GM19467 (cell line): Measurements from ENCODE around the gene TOP2B.

Experiments used
- ATAC-seq: cut with Tn5 transposase; IDR thresholded peaks from one replicate; pipeline ENCODE4 v1.9.1; 2021; ENCODE audit warnings: mild to moderate bottlenecking, moderate library complexity; ENCODE audit not compliant: unreplicated experiment

TOP2B gene

GRCh38 chr3:25566358-25566920 is 98.3 kb downstream of the TOP2B start:
- ATAC-seq, result no peak

GRCh38 chr3:25565807-25566206 is 98.9 kb downstream of the TOP2B start:
- no peak for ATAC-seq

- ATAC-seq, result no peak
Measured at GRCh38 chr3:25564075-25564474, 100.6 kb downstream of the TOP2B start.

- ATAC-seq, result no peak
Measured at GRCh38 chr3:25563601-25564000, 101.1 kb downstream of the TOP2B start.

DNA sequence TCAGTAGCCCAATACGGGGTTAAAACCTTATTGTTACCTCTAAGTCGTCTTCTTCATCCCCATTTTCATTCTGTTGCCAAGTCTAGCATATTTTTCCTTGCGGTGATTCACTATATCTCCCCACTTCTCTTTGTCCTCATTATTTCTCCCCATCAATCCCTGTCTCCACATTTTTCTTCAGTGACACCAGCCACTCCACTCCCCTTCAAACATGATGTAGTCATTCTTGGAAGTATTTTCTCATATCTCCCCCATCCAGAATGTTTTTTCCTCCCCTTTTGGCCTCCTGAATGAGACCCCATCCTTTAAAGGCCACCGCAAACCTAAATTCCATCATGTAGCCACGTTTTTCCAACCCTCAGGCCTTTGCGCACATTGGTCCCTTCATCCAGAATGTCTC is 105.9 kb downstream of the TOP2B start:
- ATAC-seq, result no peak

DNA sequence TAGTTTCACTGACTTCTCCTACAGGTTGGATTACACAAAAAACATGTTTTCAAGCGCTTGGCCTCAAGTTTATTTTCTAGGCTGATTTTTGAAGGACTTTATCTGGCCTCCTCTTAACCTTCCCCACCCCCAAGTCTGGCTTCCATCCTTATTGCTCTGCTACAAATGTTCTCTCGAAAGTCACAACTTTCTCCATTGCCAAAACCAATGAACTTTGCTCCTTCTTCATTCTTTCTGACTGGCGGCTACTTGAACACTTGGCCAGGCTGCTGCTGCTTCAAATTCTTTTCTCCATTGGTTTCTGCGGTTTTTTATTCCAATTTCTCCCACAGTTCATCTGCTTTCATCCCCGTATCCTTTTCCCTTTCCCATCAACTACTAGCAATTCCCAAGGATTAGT is 106.6 kb downstream of the TOP2B start:
- ATAC-seq, result no peak

DNA sequence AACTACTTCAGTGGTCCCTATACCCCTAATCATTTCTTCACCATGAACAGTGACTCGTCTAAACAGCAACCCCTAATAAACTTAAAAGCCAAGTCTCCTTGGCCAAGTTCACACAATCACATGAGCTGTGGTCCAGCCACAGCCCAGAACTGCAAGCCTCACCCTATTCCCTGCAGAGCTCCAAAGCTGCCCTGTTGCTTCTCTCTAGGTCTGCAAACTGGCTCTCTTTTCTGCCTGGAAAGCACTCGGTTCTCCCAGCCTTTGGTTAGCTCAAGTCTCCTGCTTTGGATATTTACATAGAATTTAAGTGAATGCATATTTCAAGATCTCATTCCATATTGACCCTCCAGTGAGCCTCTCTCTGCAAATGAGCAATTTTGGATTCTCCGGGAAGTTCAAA is 107.0 kb downstream of the TOP2B start:
- ATAC-seq, result no peak

- ATAC-seq, result no peak
Measured at GRCh38 chr3:25556447-25556846, 108.3 kb downstream of the TOP2B start.

GRCh38 chr3:25555695-25556437 is 108.8 kb downstream of the TOP2B start:
- ATAC-seq, result no peak

GRCh38 chr3:25554376-25554775 is 110.3 kb downstream of the TOP2B start:
- no peak for ATAC-seq

DNA sequence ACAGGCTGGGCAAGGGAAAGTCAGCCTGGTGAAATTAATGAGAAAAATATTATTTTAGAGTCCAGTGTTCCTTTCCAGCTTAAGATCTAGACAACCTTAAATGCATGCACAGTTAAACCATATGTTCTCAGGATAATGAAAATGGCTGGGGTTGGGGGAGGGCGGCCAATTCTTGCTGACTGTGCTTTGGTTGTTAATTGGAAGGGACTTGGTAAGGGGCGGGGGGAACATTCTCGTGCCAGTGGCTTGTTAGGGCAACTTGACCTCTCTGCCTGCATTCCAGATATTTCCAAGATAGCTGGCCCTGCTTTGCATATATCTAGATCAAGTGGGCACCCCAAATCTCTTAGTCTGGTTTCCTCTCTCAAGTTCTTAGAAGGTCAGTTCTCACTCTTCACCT is 112.5 kb downstream of the TOP2B start:
- no peak for ATAC-seq

- ATAC-seq, result no peak
Measured at GRCh38 chr3:25548836-25549235, 115.9 kb downstream of the TOP2B start.

DNA sequence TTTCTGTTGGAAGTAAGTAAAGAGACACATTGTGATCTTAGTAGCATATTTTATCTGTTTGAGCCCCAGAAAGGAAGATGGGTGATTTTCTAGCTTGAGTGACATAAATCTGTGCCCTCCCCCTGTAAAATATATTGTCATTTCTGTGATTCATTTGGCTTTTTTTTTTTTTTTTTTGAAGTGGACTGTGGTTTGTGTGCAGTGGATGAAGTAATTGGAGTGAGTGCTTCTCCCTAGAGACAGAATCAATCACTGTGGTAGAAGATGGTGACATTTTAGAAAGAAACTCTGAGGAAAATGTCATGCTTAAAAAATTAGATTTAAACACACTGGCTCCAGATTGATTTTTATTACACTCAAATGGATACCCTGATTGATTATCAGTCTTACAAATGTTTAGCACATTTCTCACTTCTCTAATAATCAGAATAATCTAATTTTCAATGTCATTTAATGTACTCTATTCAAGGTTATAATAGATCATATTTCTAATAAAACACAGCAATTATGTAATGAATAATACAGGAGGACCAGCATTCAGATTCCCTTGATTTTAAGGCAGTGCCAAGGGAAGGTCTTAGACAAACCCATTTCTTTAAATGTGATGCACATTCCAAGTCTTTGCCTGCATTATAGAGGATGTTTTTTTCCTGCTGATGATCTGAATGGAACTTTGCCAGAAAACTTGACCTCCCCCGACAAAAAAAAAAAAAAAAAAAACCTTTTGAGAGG is 116.6 kb downstream of the TOP2B start:
- ATAC-seq, result no peak
